EH (cell line): ENCODE measurements around the gene ELK3.
A peak's percentile ranks its signal among the peaks of the same experiment; 100 is the strongest.

Experiments
- DNase-seq: peaks from one replicate; pipeline ENCODE4 v3.0.0-alpha.2; 2015; ENCODE audit warnings: low read depth

The ELK3 gene

DNA sequence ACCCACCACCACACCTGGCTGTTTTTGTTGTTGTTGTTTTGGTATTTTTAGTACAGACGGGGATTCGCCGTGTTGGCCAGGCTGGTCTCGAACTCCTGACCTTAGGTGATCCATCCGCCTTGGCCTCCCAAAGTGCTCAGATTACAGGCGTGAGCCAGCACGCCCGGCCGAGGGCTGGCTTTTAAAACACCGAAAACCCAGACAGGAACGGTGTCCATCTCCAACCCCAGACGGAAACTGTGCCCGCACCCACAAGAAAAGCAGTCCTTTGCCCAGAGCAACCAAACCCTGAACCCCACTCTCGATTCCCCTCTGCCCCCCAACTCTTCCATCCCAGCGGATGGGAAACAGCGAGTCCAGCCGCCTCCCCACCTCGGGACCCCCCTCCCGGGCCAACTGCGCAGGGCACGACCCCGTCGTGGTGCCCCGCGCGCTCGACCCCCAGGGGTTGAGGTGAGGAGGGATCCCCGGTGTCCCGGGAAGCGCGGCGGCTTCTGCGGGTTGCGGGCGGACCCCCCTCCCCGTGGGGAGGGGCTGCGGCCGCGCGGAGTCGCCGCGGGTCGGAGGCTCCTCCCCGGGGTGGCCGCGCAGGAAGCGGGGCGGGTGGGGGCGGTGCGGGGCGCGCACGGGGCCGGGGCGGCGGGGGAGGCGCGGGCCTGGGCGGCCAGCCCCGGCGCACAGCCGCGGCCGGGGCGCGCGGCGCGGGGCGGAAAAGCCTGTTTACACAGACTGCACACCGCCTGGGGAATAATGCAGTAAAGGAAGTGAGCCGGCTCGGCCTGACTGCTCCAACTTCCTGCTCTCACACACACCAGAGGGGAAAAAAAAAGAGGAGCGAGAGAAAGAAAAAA, at the start of gene ELK3:
Gene ELK3 (plus strand): TSS at position 651 of the 851 bp plus-strand sequence.
- peak; percentile 82 for DNase-seq

DNA sequence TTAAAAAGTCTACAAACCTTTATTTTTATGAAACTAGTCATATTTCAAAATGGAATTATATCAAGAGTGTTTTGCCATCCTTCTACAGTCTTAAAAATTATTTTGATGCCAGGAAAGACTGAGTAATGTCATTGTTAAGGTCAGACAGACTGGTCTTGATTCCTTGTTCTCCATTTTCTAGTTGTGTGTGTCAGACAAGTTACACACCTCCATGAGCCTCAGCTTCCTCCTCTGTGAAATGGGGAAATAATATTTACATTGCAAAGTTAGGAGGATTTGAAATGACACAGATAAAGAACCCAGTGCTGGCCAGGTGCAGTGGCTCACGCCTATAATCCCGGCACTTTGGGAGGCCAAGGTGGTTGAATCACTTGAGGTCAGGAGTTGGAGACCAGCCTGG, 47.4 kb upstream of the ELK3 start:
- DNase-seq = no peak

DNA sequence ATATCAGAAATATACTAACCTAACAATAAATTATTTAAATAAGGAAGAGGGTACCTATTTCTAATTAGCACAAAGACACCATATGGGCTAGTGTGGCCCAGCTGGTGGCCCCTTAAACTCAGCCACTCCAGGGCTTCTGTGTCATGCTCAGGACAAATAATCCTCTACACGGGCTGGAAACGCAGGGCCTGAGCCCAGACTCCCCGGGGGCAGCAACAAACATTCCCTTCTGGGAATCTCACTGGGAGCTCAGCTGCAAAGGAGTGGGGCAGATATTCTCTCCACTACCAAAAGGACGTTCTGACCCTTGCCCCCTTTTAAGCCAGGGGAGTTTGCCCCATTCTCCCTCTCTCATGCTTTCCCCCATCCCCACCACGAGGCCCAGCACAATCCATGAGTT, 43.7 kb upstream of the ELK3 start:
- no peak for DNase-seq

GRCh38 chr12:96152164-96152563, 42.0 kb upstream of the ELK3 start:
- no peak for DNase-seq

DNA sequence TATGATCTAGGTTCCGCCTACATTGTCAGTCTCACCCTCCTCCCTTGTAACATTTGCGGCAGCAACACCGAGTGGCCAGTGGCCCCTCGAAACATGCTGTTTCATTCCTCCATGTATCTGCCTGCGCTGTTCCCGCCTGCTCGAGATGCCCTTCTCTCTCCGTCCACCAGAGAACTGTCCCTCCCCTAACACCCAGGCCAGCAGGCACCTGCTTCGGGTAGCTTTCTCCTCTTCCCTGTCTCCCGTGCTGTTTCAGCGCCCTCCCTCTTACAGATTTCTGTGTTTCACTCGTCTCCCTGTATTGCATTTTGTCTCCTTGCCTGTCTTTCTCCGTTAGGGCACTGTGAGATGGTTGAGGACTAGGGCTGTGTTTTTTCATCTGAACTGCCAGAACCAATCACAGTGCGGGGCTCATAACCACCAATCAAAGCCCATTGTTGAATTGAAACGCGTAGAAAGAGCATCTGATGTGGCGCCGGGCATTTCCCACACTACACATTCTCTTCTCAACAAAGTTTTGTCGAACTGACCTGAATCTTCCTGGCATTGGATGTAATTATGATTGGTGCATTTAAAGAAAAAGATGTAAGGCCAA, 40.9 kb upstream of the ELK3 start:
- no peak for DNase-seq

GRCh38 chr12:96155181-96155580, 39.0 kb upstream of the ELK3 start:
- DNase-seq = no peak

DNA sequence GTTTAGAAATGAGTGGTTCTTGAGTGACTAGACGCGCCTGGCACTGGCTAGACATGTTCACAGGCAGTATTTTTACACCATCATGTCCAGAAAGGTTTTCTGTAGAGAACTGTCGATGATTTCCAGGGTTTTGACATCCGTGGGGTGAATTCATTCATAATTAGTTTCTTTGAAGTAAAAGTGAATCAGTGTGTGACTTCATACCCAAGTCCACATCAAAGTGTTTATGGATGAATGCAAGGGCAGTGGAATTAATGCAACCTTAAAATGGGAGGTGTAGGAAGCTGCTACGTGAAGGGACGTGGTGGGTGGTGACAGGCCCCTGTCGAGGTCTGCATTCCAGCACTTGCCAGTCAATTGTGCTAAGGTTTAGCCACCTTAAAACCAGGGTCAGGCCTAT, 38.4 kb upstream of the ELK3 start:
- DNase-seq = no peak

GRCh38 chr12:96156211-96156610, 38.0 kb upstream of the ELK3 start:
- no peak for DNase-seq

DNA sequence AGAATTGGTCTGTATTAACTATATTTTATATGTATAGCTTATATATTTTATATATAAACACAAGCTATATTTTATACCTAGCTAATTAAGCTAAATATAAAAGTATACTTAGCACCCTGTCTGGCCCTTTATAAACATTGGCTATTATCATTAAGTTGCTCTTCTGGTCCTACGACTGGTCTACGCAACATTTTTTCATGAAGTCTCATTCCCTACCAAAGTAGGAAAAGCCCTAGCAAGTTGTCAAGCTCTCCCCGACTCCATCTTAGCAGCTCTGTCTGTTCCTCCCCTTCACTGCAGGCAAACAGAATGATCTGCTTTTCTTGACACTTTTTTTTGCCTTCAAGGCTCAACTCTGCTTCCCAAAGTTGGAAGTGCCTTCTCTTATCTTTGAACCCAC, 36.7 kb upstream of the ELK3 start:
- no peak for DNase-seq

DNA sequence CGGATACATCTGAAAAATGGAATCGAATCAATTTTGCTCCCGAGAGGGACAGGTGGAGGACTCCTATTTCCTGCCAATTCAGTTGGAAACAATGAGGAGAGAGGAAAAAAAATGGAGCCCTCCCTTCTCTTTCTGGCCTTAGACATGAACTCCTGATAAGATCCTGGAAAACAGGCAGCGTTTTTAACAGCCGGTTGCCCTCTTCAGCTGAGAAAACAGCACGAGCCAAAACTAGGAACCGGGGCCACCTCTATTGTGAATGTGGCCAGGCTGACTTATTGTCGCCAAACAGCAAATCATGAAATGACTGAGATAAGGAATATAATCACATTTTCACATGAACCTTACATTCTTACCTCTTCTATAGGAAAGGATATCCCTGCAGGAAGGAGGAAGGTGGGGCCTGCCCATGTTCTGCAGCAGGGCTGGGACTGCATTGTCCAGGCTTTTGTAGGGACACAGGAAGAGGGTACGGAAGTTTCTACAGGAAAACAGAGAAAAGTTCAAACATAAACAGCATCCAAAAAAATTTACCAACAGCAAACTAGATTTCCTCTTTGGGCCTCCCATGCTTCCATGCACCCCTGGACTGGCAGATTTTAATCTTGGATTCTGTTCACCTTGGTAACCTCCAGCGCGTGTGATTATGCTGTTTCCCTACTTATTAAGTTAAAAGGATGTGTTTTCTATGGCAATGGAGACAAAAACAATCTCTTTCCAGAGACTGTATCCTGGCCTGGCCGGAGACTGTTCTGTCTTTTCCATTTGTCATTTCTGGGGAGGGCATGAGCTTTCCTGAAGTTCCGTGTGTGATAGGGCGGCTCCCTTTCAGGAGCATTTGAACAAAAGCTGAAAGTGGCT, 29.0 kb upstream of the ELK3 start:
- no peak for DNase-seq

DNA sequence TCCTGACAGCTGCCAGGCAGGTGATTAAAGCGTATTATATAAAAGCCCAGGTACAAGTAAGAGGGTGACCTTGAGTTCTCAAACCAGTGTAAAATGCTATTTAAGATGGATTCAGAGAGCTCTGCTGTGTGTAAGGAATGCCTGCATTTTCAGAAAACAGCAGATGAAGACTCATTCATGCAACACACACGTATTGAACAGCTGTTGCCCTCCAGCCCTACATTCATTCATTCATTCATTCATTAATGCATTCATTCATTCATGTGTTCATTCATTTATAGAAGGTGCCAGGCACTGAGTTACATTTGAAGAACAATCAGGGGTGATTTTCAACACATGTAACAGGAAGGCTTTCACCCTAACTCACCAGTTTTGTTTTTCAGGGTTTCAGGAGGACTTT, 27.4 kb upstream of the ELK3 start:
- DNase-seq = no peak

GRCh38 chr12:96167492-96167891, 26.7 kb upstream of the ELK3 start:
- no peak for DNase-seq

GRCh38 chr12:96170328-96170727, 23.8 kb upstream of the ELK3 start:
- DNase-seq = no peak

DNA sequence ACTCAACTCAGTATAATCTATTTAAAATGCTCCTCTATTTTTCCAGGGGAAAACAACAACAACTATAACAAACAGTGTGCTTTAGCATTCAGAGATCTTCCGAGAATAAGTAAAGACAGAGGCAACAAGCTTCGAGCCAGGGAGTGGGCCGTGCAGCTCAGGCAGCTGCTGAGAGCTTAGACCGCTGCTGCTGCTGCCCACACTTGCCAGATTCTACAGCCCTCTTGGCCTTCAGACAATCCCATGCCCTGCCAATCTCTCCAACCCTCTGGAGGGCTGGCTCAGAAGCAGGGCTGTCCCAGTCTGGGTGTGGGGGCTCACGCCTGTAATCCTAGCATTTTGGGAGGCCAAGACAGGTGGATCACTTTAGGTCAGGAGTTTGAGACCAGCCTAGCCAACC, 23.4 kb upstream of the ELK3 start:
- no peak for DNase-seq

GRCh38 chr12:96171905-96172304, 22.3 kb upstream of the ELK3 start:
- no peak for DNase-seq

- no peak for DNase-seq
These were observed 21.2 kb upstream of the ELK3 start for GRCh38 chr12:96172981-96173380.

DNA sequence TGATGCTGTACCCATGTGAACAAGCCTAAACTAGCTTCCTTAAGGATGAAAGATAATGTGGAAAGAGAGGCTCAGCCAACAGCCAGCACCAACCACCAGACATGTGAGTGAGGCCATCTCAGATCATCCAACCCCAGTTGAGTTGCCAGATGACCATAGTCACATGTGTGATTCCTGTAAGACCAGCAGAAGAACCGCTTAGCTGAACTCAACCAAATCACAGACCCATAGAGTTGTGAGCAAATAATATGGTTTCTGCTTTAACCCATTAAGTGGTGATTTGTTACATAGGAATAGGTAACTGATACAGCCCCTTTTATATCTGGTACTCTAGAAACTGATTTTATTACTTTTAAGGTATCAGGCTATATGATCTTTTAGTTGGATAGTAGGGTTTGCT, 17.6 kb upstream of the ELK3 start:
- DNase-seq = no peak

GRCh38 chr12:96177013-96177412, 17.2 kb upstream of the ELK3 start:
- DNase-seq = peak; percentile 49

GRCh38 chr12:96183734-96184370, 10.3 kb upstream of the ELK3 start:
- no peak for DNase-seq

DNA sequence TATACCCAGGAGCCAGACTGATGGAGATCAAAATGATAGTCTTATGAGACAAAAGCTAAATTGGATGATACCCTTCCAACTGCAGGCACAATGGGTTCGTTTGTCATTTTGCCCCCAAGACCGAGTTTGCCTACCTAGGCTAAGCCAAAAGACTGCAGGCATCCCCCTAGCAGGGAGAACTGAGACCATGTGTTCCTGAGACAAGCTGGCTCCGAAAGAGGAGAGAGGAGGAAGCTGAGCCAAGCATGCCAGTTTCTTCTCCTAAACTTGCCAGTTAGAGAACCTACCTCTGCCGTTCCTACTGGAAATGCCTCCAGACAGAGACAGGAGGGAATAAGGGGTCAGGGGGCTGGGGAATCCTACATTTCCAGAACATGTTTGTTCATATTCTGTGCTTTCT, 8.3 kb upstream of the ELK3 start:
- no peak for DNase-seq

DNA sequence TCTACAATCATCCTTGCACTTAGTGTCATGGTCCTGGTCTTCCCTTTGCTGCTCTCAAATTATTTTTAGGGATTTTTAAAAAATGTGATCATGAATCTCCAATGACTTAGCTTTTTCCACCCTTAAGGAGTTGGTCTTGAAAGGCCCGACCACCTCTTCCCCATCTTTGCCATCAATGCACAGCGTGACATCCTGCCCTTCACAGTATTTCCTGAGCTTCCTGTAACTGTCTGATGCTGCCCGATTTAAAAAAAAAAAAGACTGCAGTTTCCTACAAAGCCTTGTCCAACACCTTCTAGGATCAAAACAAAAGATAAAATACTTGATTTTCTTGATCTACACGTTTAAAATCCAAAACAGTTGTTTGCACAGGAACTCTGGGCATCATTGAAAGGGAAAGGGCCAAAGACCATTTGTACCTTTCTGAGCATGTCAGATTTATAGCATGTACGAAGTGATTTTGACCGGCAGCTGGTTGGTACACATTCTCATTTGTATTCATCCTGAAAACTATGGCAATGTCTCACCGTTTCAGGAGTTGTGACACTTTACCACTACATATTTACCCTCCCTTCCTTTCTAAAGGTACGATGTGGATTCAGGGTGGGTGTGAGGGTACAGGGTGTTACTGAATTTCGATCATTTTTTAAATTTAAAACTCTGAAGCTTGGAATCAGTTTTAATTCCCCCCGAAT, 7.4 kb upstream of the ELK3 start:
- no peak for DNase-seq

DNA sequence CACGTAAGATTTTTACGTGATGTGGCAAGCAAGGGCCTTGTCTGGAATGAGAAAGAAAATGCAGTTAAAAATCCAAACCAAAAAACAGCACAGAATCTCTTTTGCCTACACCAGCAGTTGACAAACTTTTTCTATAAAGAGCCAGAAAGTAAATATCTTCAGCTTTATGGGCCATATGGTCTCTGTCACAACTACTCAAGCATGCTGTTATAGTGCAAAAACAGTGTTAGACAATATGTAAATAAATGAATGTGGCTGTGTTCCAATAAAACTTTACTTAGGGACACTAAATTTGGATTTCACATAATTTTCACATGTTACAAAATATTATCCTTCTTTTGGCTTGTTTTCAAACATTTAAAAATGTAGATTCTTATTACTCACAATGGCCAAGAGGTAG, 6.2 kb upstream of the ELK3 start:
- no peak for DNase-seq
